NT2/D1 (cell line): ENCODE data around the gene C11orf16.

Experiments
- SUZ12 ChIP-seq: IDR thresholded peaks from 2 replicates; pipeline ENCODE4 v1.6.1; 2011; ENCODE audit not compliant: insufficient read length, insufficient read depth; ENCODE audit errors: extremely low read depth
- ZNF274 ChIP-seq: IDR thresholded peaks from 2 replicates; pipeline ENCODE4 v1.6.1; 2011; ENCODE audit warnings: mild to moderate bottlenecking, low read depth, low read length

GRCh38 chr11:8911029-8911823 is 21.5 kb downstream of the C11orf16 start, which contains the start of gene AKIP1:
- no peak for TF ChIP-seq SUZ12
- no peak for TF ChIP-seq ZNF274
